Measurements from ENCODE around the gene ENOX1.

DNA sequence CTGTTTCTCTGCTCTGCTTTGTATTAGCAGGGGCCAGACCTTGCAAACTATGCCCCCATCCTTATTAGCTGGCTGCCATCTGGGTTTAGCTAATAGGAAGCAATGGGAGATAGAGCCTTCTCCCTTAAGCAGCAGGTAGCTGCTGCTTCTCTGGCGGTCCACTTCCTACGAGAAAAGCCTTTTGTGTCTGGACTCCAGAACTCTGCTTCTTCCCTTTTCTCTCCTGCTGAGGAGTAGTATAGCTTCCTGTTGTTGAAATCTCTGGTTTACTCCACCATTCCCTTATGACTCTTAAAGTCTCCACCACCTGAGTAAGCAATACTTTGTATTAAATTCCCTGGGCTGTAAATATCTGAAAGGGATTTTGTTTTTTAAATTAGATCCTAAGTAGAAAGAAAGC lies 616.3 kb downstream of the ENOX1 start:
- no peak for TF ChIP-seq ZNF433 (tag by site-specific recombination; IDR thresholded peaks at IDR 0.05; ENCODE audit: low read depth)
- no peak for TF ChIP-seq CTCF (tag by site-specific recombination; IDR thresholded peaks at IDR 0.05)
- no peak for TF ChIP-seq ZNF670 (tag by site-specific recombination; IDR thresholded peaks at IDR 0.05; ENCODE audit: low read depth)

All from HEK293 (cell line).